ENCODE data around the gene TLCD2.
A peak's percentile ranks its signal among the peaks of the same experiment; 100 is the strongest.

DNA sequence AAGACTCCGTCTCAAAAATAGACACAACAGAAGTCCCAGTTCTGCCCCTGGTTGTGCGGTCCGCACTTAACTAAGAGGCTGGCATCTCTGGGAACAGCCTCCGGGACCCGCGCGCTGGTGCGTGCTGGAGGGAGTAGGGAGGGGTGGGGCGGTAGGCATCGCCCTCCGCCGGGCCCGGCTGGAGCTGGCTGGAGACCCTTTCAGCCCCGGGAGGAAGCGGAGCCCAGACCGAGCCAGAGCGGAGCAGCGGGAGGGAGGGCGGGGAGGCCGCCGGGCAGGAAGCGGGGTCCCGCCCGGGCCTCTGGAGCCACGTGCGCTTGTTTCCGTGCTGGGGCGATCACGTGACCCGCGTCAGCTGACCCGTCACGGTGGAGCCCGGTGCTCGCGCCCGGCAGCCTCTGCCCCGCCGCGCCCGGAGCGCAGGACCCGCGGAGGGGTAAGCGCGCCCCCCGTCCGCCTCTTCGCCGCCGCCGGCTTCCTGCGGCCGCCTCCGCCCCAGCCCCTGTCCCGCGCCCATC is 14.2 kb upstream of the TLCD2 start, which contains the start of gene WDR81:
- TF ChIP-seq POLR2AphosphoS5 (IDR thresholded peaks at IDR 0.05), result peak; percentile 72
- TF ChIP-seq POLR2A (IDR thresholded peaks at IDR 0.05), result peak; percentile 37

Measured in prostate gland (tissue), 1 donor.